Measurements from ENCODE around the gene ELF1. TPM values are rescaled to one million over a fixed set of nuclear protein-coding genes. Genes with fewer than 3 reads are reported as not detected.

Gene ELF1
- total and polyA plus RNA-seq, 2 donors (not counting 3 experiments of a cell fraction or from before 2014, with no cell fraction given): 31.8 to 61.2 TPM

- FAIRE-seq (no peak), DNase-seq (ENCODE audit: low read depth, low spot score) (no peak)
- H3K9ac ChIP-seq (replicated peaks; ENCODE audit: extremely low read depth, insufficient read depth, low read length): peak overlapping the region; percentile 93
- peak overlapping the region; percentile 23 to 91 (median 68) for H3K4me3 ChIP-seq (replicated peaks in 1 of 3; ENCODE audit: insufficient read depth in 1 of 3, low read depth in 1 of 3, low read length in 3 of 3)
- dilution Hi-C loops (cut with MboI; ENCODE audit: extremely low pct_ligation_motif_present, low sequenced_read_pairs) (no loop called here), intact Hi-C loops (cut with micrococcal nuclease) (loop anchor here (2.0 kb wide), 1 partner anchor 36 kb away; no protein-coding TSS in a partner anchor)
- peaks cover 45% of the 10 kb centered on the region for H3K79me2 ChIP-seq (ENCODE audit: control insufficient read depth, insufficient read depth, low read length)
- TF ChIP-seq, protein P1, sequence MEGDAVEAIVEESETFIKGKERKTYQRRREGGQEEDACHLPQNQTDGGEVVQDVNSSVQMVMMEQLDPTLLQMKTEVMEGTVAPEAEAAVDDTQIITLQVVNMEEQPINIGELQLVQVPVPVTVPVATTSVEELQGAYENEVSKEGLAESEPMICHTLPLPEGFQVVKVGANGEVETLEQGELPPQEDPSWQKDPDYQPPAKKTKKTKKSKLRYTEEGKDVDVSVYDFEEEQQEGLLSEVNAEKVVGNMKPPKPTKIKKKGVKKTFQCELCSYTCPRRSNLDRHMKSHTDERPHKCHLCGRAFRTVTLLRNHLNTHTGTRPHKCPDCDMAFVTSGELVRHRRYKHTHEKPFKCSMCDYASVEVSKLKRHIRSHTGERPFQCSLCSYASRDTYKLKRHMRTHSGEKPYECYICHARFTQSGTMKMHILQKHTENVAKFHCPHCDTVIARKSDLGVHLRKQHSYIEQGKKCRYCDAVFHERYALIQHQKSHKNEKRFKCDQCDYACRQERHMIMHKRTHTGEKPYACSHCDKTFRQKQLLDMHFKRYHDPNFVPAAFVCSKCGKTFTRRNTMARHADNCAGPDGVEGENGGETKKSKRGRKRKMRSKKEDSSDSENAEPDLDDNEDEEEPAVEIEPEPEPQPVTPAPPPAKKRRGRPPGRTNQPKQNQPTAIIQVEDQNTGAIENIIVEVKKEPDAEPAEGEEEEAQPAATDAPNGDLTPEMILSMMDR (IDR thresholded peaks at IDR 0.05; ENCODE audit: extremely low read depth in 1 of 2, insufficient read depth in 1 of 2, low read depth in 1 of 2, low read length in 2 of 2): no peak
- TF ChIP-seq JUN (IDR thresholded peaks at IDR 0.05; ENCODE audit: borderline replicate concordance, insufficient read depth, insufficient read length, low read depth): no peak
- TF ChIP-seq GATA2 (IDR thresholded peaks at IDR 0.05; ENCODE audit: insufficient read depth, insufficient read length, low read depth, low read length): no peak
- no peak for TF ChIP-seq EZH2 (IDR thresholded peaks at IDR 0.05; ENCODE audit: borderline replicate concordance, low read depth, low read length, severe bottlenecking)
- TF ChIP-seq POLR2A (IDR thresholded peaks at IDR 0.05; ENCODE audit: low read depth, low read length): no peak
- TF ChIP-seq, protein P2, sequence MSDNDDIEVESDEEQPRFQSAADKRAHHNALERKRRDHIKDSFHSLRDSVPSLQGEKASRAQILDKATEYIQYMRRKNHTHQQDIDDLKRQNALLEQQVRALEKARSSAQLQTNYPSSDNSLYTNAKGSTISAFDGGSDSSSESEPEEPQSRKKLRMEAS (IDR thresholded peaks at IDR 0.05; ENCODE audit: insufficient read depth, insufficient read length): no peak
- no peak for TF ChIP-seq FOS (IDR thresholded peaks at IDR 0.05; ENCODE audit: borderline replicate concordance, insufficient read depth, low read length)
- TF ChIP-seq MYC (IDR thresholded peaks at IDR 0.05; ENCODE audit: low read depth, low read length): no peak
- TF ChIP-seq POLR2AphosphoS5 (IDR thresholded peaks at IDR 0.05; ENCODE audit: insufficient read depth, low read depth, low read length): no peak
- H3K4me1 ChIP-seq (ENCODE audit: control insufficient read depth, extremely low read depth, insufficient read depth, low read length): peaks cover 3% of the 10 kb centered on the region
- peak overlapping the region; percentile 86 for H3K27ac ChIP-seq (ENCODE audit: insufficient read depth, low read depth, low read length)
- no peaks in the 10 kb centered on the region for H3K27me3 ChIP-seq (ENCODE audit: control insufficient read depth in 2 of 2, insufficient read depth in 2 of 2, low read length in 2 of 2)
- ChIA-PET POLR2A (no interaction called here), CTCF (interaction anchor here (0.9 to 2.9 kb wide), 6 partner anchors 9 to 44 kb away, joined by 3 to 14 read pairs (median 5); no protein-coding TSS in a partner anchor)
- peak overlapping the region; percentile 88 for H3K4me2 ChIP-seq (ENCODE audit: insufficient read depth, low read length)
- H3K9me1 ChIP-seq (replicated peaks; ENCODE audit: control insufficient read depth, extremely low read depth, insufficient read depth, low read length): no peaks in the 10 kb centered on the region
- H4K20me1 ChIP-seq (replicated peaks; ENCODE audit: control insufficient read depth, extremely low read depth, insufficient read depth, low read length): no peaks in the 10 kb centered on the region
- no peaks in the 10 kb centered on the region for H3K9me3 ChIP-seq (replicated peaks; ENCODE audit: control insufficient read depth, insufficient read depth, low read length)
- BruUV-seq (replicated peaks): no TSS peak
- no peak overlapping the region for H2AFZ ChIP-seq (ENCODE audit: low read depth, low read length)
- H3K36me3 ChIP-seq (ENCODE audit: control insufficient read depth in 2 of 2, extremely low read depth in 1 of 2, insufficient read depth in 2 of 2, low read length in 2 of 2): no peaks in the 10 kb centered on the region
Measured at GRCh38 chr13:41018602-41018948, 541 bp downstream of the ELF1 start.
